Measurements from ENCODE around the gene PPP1CC. TPM values are rescaled to one million over a fixed set of nuclear protein-coding genes. Genes with fewer than 3 reads are reported as not detected.
"Not testable (repeated sequence)": the region's sequence is repeated elsewhere in the genome, so short reads cannot be mapped to it uniquely, and the experiment has no call there.

PPP1CC gene
- total RNA-seq, 2 experiments from 2014 or later, result 146 to 264 TPM

GRCh38 chr12:110767863-110768262 lies 25.2 kb upstream of the PPP1CC start:
- Histone ChIP-seq H3K4me2 (ENCODE audit: low read length) (no peak overlapping the region), H3K27ac (ENCODE audit: low read depth, low read length, poor library complexity, severe bottlenecking) (no peak overlapping the region), H4K20me1 (ENCODE audit: insufficient read depth, low read length) (no peaks in the 10 kb centered on the region), H3K9me3 (ENCODE audit: low read length) (peaks cover 15% of the 10 kb centered on the region), H2AFZ (ENCODE audit: low read length) (no peak overlapping the region), H3K36me3 (ENCODE audit: insufficient read depth, low read length) (no peaks in the 10 kb centered on the region), H3K4me3 (ENCODE audit: low read depth, low read length, poor library complexity, severe bottlenecking) (no peak overlapping the region), H3K4me1 (ENCODE audit: insufficient read depth, low read length, poor library complexity, severe bottlenecking) (peaks cover 36% of the 10 kb centered on the region), H3K9me2 (ENCODE audit: insufficient read depth, low read length) (no peaks in the 10 kb centered on the region), H3K79me2 (ENCODE audit: insufficient read depth, low read depth, low read length) (no peaks in the 10 kb centered on the region)
- intact Hi-C loops (cut with micrococcal nuclease; ENCODE audit: unreplicated experiment), result no loop called here
- CTCF ChIA-PET (ENCODE audit: unreplicated experiment), result no interaction called here
- TF ChIP-seq CTCF (conservative IDR thresholded peaks at IDR 0.05; ENCODE audit: low read length) (no peak), EZH2phosphoT487 (IDR thresholded peaks at IDR 0.05; ENCODE audit: borderline replicate concordance, low read depth, low read length) (no peak)
- DNase-seq (ENCODE audit: low spot score), result no peak
- POLR2A ChIA-PET, result interaction anchor here (1.0 to 1.6 kb wide), 4 partner anchors 8 to 113 kb away, joined by 3 to 5 read pairs (median 4); partner anchors contain the start of gene PPP1CC
- no TSS peak for BruUV-seq (replicated peaks)

GRCh38 chr12:110766311-110767154 lies 23.8 kb upstream of the PPP1CC start:
- Histone ChIP-seq H3K4me2 (ENCODE audit: low read length) (no peak overlapping the region), H2AFZ (ENCODE audit: low read length) (peak overlapping the region; percentile 54), H4K20me1 (ENCODE audit: insufficient read depth, low read length) (no peaks in the 10 kb centered on the region), H3K9me3 (ENCODE audit: low read length) (peaks cover 12% of the 10 kb centered on the region), H3K79me2 (ENCODE audit: insufficient read depth, low read depth, low read length) (no peaks in the 10 kb centered on the region), H3K27ac (ENCODE audit: low read depth, low read length, poor library complexity, severe bottlenecking) (no peak overlapping the region), H3K4me3 (ENCODE audit: low read depth, low read length, poor library complexity, severe bottlenecking) (no peak overlapping the region), H3K9me2 (ENCODE audit: insufficient read depth, low read length) (no peaks in the 10 kb centered on the region), H3K36me3 (ENCODE audit: insufficient read depth, low read length) (no peaks in the 10 kb centered on the region), H3K4me1 (ENCODE audit: insufficient read depth, low read length, poor library complexity, severe bottlenecking) (peaks cover 35% of the 10 kb centered on the region)
- TF ChIP-seq EZH2phosphoT487 (IDR thresholded peaks at IDR 0.05; ENCODE audit: borderline replicate concordance, low read depth, low read length), result no peak
- TF ChIP-seq CTCF (conservative IDR thresholded peaks at IDR 0.05; ENCODE audit: low read length), result no peak
- intact Hi-C loops (cut with micrococcal nuclease; ENCODE audit: unreplicated experiment), result no loop called here
- DNase-seq (ENCODE audit: low spot score), result no peak
- no TSS peak for BruUV-seq (replicated peaks)
- ChIA-PET CTCF (ENCODE audit: unreplicated experiment) (no interaction called here), POLR2A (interaction anchor here (2.3 kb wide), 1 partner anchor 10 kb away, joined by 7 read pairs; no protein-coding TSS in a partner anchor)

GRCh38 chr12:110765572-110765971 lies 22.9 kb upstream of the PPP1CC start:
- H2AFZ ChIP-seq (ENCODE audit: low read length); H4K20me1 ChIP-seq (ENCODE audit: insufficient read depth, low read length); H3K9me2 ChIP-seq (ENCODE audit: insufficient read depth, low read length); H3K4me2 ChIP-seq (ENCODE audit: low read length); H3K9me3 ChIP-seq (ENCODE audit: low read length); H3K79me2 ChIP-seq (ENCODE audit: insufficient read depth, low read depth, low read length); CTCF ChIA-PET (ENCODE audit: unreplicated experiment); BruUV-seq (replicated peaks); H3K36me3 ChIP-seq (ENCODE audit: insufficient read depth, low read length); DNase-seq (ENCODE audit: low spot score); intact Hi-C loops (cut with micrococcal nuclease; ENCODE audit: unreplicated experiment); H3K27ac ChIP-seq (ENCODE audit: low read depth, low read length, poor library complexity, severe bottlenecking); H3K4me3 ChIP-seq (ENCODE audit: low read depth, low read length, poor library complexity, severe bottlenecking): not testable (repeated sequence)
- H3K4me1 ChIP-seq (ENCODE audit: insufficient read depth, low read length, poor library complexity, severe bottlenecking), result peaks cover 35% of the 10 kb centered on the region
- POLR2A ChIA-PET, result interaction anchor here (0.5 to 2.3 kb wide), 4 partner anchors 11 to 585 kb away, joined by 3 to 7 read pairs (median 4); no protein-coding TSS in a partner anchor

Measured in OCI-LY7 (cell line).